GM21515 (cell line): ENCODE measurements around the gene CDC42EP3.

Experiments
- ATAC-seq: cut with Tn5 transposase; IDR thresholded peaks from one replicate; pipeline ENCODE4 v1.9.1; 2021; ENCODE audit not compliant: unreplicated experiment

Gene CDC42EP3

GRCh38 chr2:37656512-37657423 is 14.7 kb downstream of the CDC42EP3 start:
- ATAC-seq = no peak

- ATAC-seq = peak; percentile 85
Observed at GRCh38 chr2:37654932-37655841, 16.3 kb downstream of the CDC42EP3 start.

- no peak for ATAC-seq
Observed at GRCh38 chr2:37654419-37654818, 17.0 kb downstream of the CDC42EP3 start.

GRCh38 chr2:37653805-37654378 is 17.6 kb downstream of the CDC42EP3 start:
- peak; percentile 37 for ATAC-seq

GRCh38 chr2:37653093-37653492 is 18.3 kb downstream of the CDC42EP3 start:
- no peak for ATAC-seq

GRCh38 chr2:37652199-37652640 is 19.2 kb downstream of the CDC42EP3 start:
- no peak for ATAC-seq

GRCh38 chr2:37650548-37651093 is 20.8 kb downstream of the CDC42EP3 start:
- no peak for ATAC-seq

GRCh38 chr2:37649518-37649917 is 21.9 kb downstream of the CDC42EP3 start:
- no peak for ATAC-seq

- ATAC-seq = no peak
Observed at GRCh38 chr2:37648331-37649011, 23.0 kb downstream of the CDC42EP3 start.

GRCh38 chr2:37647971-37648330 is 23.5 kb downstream of the CDC42EP3 start:
- ATAC-seq = no peak

- no peak for ATAC-seq
Observed at GRCh38 chr2:37645836-37646235, 25.6 kb downstream of the CDC42EP3 start.

GRCh38 chr2:37645362-37645761 is 26.1 kb downstream of the CDC42EP3 start:
- no peak for ATAC-seq

- ATAC-seq = no peak
Observed at GRCh38 chr2:37644191-37644590, 27.3 kb downstream of the CDC42EP3 start.

GRCh38 chr2:37643730-37644078 is 27.7 kb downstream of the CDC42EP3 start:
- no peak for ATAC-seq

- ATAC-seq = no peak
Observed at GRCh38 chr2:37642907-37643729, 28.3 kb downstream of the CDC42EP3 start.

GRCh38 chr2:37641582-37642171 is 29.8 kb downstream of the CDC42EP3 start:
- no peak for ATAC-seq

- ATAC-seq = no peak
Observed at GRCh38 chr2:37639631-37640030, 31.8 kb downstream of the CDC42EP3 start.

GRCh38 chr2:37638973-37639372 is 32.5 kb downstream of the CDC42EP3 start:
- ATAC-seq = no peak

- no peak for ATAC-seq
Observed at GRCh38 chr2:37637985-37638384, 33.5 kb downstream of the CDC42EP3 start.
